Neuron (in vitro differentiated cells): ENCODE results near the gene LRIG1.

ENCODE experiments used
- H2AFZ ChIP-seq: one replicate; pipeline ENCODE4 v1.6.1; 2013; ENCODE audit warnings: low read depth, mild to moderate bottlenecking, inconsistent platforms, low read length, moderate library complexity
- H3K27me3 ChIP-seq: one replicate; pipeline ENCODE4 v1.6.1; 2013; ENCODE audit warnings: low read length; ENCODE audit not compliant: insufficient read depth
- H3K36me3 ChIP-seq: one replicate; pipeline ENCODE4 v1.6.1; 2013; ENCODE audit warnings: low read length; ENCODE audit not compliant: insufficient read depth
- H3K4me1 ChIP-seq: one replicate; pipeline ENCODE4 v1.6.1; 2013; ENCODE audit warnings: low read length; ENCODE audit not compliant: insufficient read depth
- H3K4me3 ChIP-seq: 2 replicates; pipeline ENCODE4 v1.5.1; 2013; ENCODE audit warnings: mild to moderate bottlenecking, low read length, moderate library complexity
- H3K9me3 ChIP-seq: one replicate; pipeline ENCODE4 v1.6.1; 2013; ENCODE audit warnings: low read length

Gene LRIG1

GRCh38 chr3:66498687-66499621, 1.9 kb downstream of the LRIG1 start:
- Histone ChIP-seq H3K27me3 (no peaks in the 10 kb centered on the region), H3K4me1 (peaks cover 52% of the 10 kb centered on the region), H3K36me3 (no peaks in the 10 kb centered on the region), H2AFZ (no peak overlapping the region), H3K9me3 (no peaks in the 10 kb centered on the region), H3K4me3 (peak overlapping the region; percentile 73)

- Histone ChIP-seq H3K9me3 (no peaks in the 10 kb centered on the region), H3K4me3 (peak overlapping the region; percentile 73), H3K27me3 (no peaks in the 10 kb centered on the region), H2AFZ (no peak overlapping the region), H3K36me3 (no peaks in the 10 kb centered on the region), H3K4me1 (peaks cover 59% of the 10 kb centered on the region)
These were observed 2.7 kb downstream of the LRIG1 start for GRCh38 chr3:66497985-66498671.

- Histone ChIP-seq H3K4me1 (peaks cover 66% of the 10 kb centered on the region), H3K36me3 (no peaks in the 10 kb centered on the region), H2AFZ (no peak overlapping the region), H3K27me3 (no peaks in the 10 kb centered on the region), H3K4me3 (peak overlapping the region; percentile 73), H3K9me3 (no peaks in the 10 kb centered on the region)
These were observed 3.4 kb downstream of the LRIG1 start for GRCh38 chr3:66497288-66497984.

DNA sequence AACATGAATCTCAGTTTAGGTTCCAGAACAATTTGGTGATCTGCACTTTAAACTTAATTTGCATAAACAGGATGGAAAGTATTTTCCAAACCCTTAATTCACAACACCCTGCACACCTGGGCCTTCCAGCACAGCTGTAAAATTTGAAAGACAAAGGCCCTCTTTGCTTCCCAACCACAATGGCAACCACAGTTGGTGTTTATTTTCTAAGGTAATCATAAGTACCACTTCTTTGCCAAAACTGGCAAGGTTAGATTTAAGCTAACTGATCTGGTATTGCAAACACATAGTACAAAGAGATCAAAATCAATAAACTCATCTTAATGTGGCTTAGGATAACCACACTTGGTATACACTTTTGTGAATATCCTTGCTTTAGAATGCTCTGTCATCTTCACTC, 4.1 kb downstream of the LRIG1 start:
- peak overlapping the region; percentile 73 for H3K4me3 ChIP-seq
- peaks cover 73% of the 10 kb centered on the region for H3K4me1 ChIP-seq
- H2AFZ ChIP-seq: no peak overlapping the region
- no peaks in the 10 kb centered on the region for H3K27me3 ChIP-seq
- no peaks in the 10 kb centered on the region for H3K9me3 ChIP-seq
- no peaks in the 10 kb centered on the region for H3K36me3 ChIP-seq

DNA sequence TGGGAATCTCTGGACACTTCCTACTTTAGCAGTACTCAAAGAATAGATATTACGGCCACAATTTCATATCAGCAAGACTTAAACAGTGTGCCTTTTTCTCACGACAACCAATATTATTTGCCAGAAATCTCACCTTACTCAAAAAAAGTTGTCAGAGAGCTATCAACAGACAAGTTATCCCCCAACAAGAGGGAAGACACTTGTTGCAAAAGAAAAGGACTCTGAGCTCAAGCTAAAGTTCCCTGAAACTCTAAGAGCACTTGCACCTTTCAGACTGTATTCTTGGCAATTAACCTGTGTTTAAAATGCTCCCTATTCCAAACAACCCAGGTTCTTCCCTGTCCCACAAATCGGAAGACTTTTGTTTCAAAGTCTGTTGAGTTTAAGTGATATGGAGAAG, 4.5 kb downstream of the LRIG1 start:
- Histone ChIP-seq H3K4me1 (peaks cover 74% of the 10 kb centered on the region), H3K4me3 (peak overlapping the region; percentile 73), H2AFZ (no peak overlapping the region)

DNA sequence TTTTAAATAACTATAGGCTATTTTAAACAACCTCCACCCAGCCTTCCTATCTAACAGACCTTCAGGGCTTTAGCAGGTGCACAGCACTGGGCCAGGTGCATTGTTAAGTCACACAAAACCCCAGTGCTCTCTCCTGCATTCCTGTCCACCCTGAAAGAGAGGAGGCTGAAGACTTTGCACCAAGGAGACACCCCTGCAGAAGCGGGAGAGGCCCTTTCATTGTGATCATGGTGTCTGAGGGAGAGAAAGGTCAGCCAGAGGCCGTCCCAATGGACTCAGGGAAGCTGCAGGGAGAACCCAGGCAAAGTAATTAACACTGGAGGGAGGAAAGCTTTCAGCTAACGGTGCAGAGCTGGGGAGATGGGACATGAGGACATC, 5.2 kb downstream of the LRIG1 start:
- peaks cover 79% of the 10 kb centered on the region for H3K4me1 ChIP-seq
- no peaks in the 10 kb centered on the region for H3K9me3 ChIP-seq
- H3K4me3 ChIP-seq: peak overlapping the region; percentile 73
- no peaks in the 10 kb centered on the region for H3K27me3 ChIP-seq
- H3K36me3 ChIP-seq: no peaks in the 10 kb centered on the region
- no peak overlapping the region for H2AFZ ChIP-seq

More for the DNA sequence above, 4.5 kb downstream of the LRIG1 start:
- H3K36me3 ChIP-seq: no peaks in the 10 kb centered on the region
- H3K9me3 ChIP-seq: no peaks in the 10 kb centered on the region
- H3K27me3 ChIP-seq: no peaks in the 10 kb centered on the region

GRCh38 chr3:66494959-66495667, 5.7 kb downstream of the LRIG1 start:
- Histone ChIP-seq H3K4me3 (peak overlapping the region; percentile 73), H3K4me1 (peaks cover 85% of the 10 kb centered on the region), H2AFZ (no peak overlapping the region), H3K27me3 (no peaks in the 10 kb centered on the region), H3K36me3 (no peaks in the 10 kb centered on the region), H3K9me3 (no peaks in the 10 kb centered on the region)

GRCh38 chr3:66493458-66494099, 7.2 kb downstream of the LRIG1 start:
- Histone ChIP-seq H3K4me3 (no peak overlapping the region), H3K9me3 (no peaks in the 10 kb centered on the region), H3K27me3 (no peaks in the 10 kb centered on the region), H3K36me3 (no peaks in the 10 kb centered on the region), H3K4me1 (peaks cover 85% of the 10 kb centered on the region), H2AFZ (no peak overlapping the region)

GRCh38 chr3:66492672-66493071, 8.2 kb downstream of the LRIG1 start:
- no peaks in the 10 kb centered on the region for H3K9me3 ChIP-seq
- H3K4me1 ChIP-seq: peaks cover 76% of the 10 kb centered on the region
- no peak overlapping the region for H3K4me3 ChIP-seq
- no peak overlapping the region for H2AFZ ChIP-seq
- H3K36me3 ChIP-seq: no peaks in the 10 kb centered on the region
- H3K27me3 ChIP-seq: no peaks in the 10 kb centered on the region

DNA sequence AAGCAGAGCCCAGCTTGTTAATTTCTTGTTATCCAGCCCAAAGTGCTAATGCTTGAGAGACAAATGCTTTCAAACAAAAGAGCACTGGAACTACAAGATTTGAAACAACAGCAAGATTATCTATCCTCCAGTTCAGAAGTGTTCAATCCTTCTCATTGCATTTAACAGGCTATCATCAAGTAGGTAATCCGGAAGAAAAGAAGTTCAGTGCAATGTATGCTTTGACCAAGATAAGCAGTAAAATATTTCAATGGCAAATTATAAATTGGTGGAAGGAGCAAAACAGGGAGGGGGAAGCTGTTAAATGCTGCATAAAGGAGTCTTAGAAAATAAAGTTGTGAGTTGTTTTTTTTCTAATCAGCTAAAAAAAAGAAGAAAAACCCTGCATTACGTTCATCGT, 8.8 kb downstream of the LRIG1 start:
- Histone ChIP-seq H3K9me3 (no peaks in the 10 kb centered on the region), H3K27me3 (no peaks in the 10 kb centered on the region), H2AFZ (no peak overlapping the region), H3K4me1 (peaks cover 76% of the 10 kb centered on the region), H3K36me3 (no peaks in the 10 kb centered on the region), H3K4me3 (no peak overlapping the region)

DNA sequence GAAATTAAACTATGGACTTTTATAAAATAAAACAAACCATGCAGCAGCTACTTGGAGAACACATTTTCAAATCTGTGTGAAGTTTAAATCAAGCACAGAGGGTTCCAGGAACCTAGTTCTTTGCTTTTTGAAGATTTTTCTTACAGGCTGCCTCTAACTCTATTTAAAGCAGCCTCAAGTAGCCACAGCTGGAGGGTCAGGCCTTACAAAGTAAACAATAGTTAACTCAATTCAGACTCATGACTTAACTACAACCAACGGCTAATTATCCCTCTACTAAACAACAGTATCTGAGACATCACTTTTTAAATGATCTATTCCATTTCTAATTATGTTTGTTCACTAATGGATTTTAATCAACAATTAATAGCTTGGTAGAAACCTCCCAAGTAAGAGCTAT, 9.8 kb downstream of the LRIG1 start:
- Histone ChIP-seq H3K4me3 (no peak overlapping the region), H2AFZ (no peak overlapping the region), H3K9me3 (no peaks in the 10 kb centered on the region), H3K36me3 (no peaks in the 10 kb centered on the region), H3K27me3 (no peaks in the 10 kb centered on the region), H3K4me1 (peaks cover 66% of the 10 kb centered on the region)

DNA sequence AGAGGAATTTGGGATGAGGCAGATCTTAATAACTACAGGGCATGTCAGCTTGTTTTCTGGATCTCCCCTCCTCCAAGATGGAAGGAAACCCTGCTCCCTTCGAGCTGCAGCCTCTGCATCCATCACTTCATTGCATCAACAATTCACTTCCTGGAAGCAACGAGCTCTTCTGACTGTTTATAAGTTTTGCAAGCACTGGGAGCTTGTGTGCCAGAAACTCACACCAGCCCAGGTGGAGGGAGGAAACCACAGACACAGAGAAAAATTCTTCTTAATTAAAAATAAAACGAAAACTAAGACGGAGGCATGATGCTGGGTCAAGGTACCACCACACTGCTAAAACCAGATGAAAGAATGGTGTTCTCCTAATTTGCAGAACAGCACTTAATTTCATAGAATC, 10.6 kb downstream of the LRIG1 start:
- no peaks in the 10 kb centered on the region for H3K36me3 ChIP-seq
- H3K27me3 ChIP-seq: no peaks in the 10 kb centered on the region
- peaks cover 58% of the 10 kb centered on the region for H3K4me1 ChIP-seq
- no peaks in the 10 kb centered on the region for H3K9me3 ChIP-seq
- no peak overlapping the region for H2AFZ ChIP-seq
- no peak overlapping the region for H3K4me3 ChIP-seq
